Gastrocnemius medialis (tissue), 4 donors: ENCODE data around the gene PAPSS1.

Source experiments
- CTCF ChIP-seq, 5 experiments: fragments of 450-650 bp in 3 of 5; fragments of 200-600 bp in 2 of 5; sonication (generic) in 2 of 5; IDR thresholded peaks in 4 of 5; conservative IDR thresholded peaks in 1 of 5; 1 replicate in 4 of 5; 2 replicates in 1 of 5; pipeline ENCODE4 v1.5.1; 2016 to 2019; ENCODE audit warnings: antibody characterized with exemption in 5 of 5, mild to moderate bottlenecking in 3 of 5, moderate library complexity in 3 of 5
- POLR2A ChIP-seq, 2 donors: fragments of 450-650 bp; IDR thresholded peaks; one replicate each; pipeline ENCODE4 v1.6.1; 2017; ENCODE audit warnings: antibody characterized with exemption in 2 of 2, mild to moderate bottlenecking in 2 of 2, moderate library complexity in 2 of 2

- no peak for TF ChIP-seq POLR2A (IDR thresholded peaks at IDR 0.05)
- TF ChIP-seq CTCF (IDR thresholded peaks at IDR 0.05 in 4 of 5, conservative IDR thresholded peaks at IDR 0.05 in 1 of 5), result no peak
Measured at GRCh38 chr4:107631560-107631959, 88.5 kb downstream of the PAPSS1 start.
